Fibroblast of peridontal ligament (primary cell): ENCODE measurements around the gene RGPD3.
"Not testable (repeated sequence)": the region's sequence is repeated elsewhere in the genome, so short reads cannot be mapped to it uniquely, and the experiment has no call there.

Source experiments
- DNase-seq: peaks from one replicate; pipeline ENCODE4 v3.0.0-alpha.2; 2010; ENCODE audit errors: extremely low read depth

The RGPD3 gene

DNA sequence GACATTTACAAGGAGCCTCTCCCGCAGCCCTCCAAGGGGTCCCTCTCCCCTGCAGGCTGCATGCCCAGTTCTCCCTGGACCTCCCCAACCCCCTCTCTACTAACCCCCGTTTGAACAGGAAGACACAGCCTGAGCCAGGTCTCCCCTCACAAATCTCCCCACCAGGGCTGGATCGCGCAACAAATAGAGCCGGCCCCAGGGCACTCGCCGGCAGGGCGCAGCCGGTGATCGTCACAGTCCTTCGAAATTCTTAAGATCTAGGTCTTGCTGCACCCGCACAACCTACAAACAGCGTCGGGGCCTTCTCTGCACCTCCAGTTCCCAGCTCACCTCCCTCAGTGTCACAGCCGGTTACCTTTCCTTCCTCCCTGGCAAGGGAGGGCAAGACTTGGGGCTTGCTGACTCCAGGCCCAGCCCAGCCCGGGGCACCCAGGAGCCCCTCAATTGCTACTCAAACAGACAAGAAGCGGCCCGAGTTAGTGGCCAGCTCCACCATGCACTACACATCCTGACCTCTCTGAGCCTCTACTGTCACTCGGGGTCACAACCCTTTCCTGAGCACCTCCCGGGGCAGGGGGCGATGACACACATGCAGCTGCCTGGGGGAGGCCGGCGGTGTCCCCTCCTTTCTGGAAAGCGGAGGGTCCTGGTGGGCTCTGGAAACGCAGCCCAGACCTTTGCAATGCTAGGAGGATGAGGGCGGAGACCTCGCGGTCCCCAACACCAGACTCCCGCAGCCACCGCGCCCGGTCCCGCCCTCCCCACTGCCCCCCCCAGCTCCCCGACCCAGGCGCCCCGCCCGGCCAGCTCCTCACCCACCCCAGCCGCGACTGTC is 18.6 kb upstream of the RGPD3 start, which contains the start of gene CD8B2:
Gene CD8B2, plus strand, starts transcription at position 814 of the 835 bp plus-strand sequence. CDS start 63 bp downstream, outside the sequence.
- not testable (repeated sequence) for DNase-seq

DNA sequence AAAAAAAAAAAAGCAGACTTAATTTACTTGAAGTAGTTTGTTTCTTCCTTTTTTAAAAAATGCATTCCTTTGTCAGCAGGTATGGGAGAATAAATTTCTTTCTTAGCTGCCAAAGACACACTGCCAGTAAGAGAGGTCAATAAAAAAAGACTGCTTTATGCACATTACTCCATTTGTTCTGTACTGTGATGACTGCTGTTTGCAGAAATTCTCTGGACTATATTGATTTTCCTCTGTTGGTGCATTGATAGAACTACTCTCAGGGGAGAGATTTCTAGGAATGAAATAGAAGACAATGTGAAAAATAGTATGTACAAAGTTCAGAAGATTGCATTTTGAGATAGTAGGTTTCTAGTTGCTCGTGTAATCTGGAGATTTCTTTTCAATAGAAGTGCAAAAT is 11.3 kb upstream of the RGPD3 start:
- not testable (repeated sequence) for DNase-seq

DNA sequence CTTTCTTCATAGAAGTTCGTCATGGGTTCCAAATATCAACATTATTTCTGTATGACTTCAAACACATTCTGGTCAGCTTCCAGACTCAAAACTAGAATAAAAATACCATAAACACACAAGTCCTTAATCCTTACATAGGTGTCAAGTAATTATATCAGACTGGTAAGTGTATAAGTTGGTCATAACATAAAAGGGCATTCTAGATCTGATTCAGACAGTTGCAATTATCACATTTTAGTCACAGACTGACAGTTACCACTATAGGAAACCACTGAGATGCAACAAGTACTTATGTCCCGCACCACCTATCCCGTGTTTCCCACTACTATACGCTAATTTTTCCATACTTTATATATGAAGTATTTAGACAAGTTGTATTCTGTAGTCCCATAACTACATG is 9.4 kb upstream of the RGPD3 start:
- not testable (repeated sequence) for DNase-seq

DNA sequence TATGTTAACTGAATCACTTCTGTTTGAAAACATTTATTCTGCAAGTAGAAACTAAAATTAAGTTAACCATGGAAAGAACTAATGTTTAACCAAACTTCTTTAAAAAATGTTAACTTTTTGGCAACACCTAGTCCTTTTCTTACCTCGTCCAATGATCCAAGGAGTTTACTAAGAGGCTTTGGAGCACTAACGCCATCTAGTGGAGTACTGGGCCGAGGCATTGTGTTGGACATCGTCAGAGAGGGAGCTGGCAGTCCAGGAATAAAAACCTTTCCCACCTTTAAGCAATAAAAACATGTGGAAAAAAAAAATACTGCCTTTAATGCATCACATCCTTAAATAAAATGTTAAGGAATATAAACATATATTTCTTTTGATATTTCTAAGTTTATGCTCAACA is 2.4 kb upstream of the RGPD3 start:
- not testable (repeated sequence) for DNase-seq

DNA sequence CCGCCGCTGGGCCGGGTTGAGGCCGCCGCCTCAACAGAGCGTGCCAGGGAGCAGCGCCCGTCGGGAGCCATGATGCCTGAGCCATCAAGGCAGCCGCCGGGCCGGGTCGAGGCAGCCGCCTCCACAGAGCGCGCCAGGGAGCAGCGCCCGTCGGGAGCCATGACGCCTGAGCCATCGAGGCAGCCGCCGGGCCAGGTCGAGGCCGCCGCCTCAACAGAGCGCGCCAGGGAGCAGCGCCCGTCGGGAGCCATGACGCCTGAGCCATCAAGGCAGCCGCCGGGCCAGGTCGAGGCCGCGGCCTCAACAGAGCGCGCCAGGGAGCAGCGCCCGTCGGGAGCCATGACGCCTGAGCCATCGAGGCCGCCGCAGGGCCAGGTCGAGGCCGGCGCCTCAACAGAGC is 697 bp downstream of the RGPD3 start:
- DNase-seq: not testable (repeated sequence)

DNA sequence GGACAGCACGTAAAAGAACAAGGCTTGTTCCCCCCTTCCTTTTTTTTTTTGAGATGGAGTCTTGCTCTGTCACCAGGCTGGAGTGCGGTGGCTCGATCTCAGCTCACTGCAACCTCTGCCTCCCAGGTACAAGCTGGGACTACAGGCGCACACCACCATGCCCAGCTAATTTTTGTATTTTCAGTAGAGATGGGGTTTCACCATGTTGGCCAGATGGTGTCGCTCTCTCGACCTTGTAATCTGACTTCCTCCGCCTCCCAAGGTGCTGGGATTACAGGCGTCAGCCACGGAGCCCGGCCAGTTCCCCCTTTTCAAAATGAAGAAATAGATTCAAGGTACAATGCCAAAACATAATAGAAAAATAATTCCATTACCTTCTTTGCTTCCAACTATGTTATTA is 6.3 kb downstream of the RGPD3 start:
- DNase-seq: not testable (repeated sequence)

DNA sequence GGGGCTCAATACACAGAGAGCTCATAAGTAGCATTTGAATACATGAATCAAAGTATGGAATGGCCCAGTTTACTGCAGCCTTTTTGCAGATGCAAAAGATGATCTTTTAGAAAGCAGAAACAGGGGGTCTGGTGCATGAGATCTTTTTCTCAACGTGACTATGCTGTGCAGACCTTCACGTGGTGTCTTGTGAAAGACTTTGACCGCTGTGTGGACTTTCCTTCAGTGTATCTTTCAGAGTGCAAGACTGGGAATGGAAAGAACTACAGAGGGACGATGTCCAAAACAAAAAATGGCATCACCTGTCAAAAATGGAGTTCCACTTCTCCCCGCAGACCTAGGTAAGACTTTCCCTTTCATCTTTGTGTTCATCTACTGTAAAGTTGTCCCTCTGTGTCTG is 77.5 kb downstream of the RGPD3 start:
- DNase-seq: not testable (repeated sequence)

DNA sequence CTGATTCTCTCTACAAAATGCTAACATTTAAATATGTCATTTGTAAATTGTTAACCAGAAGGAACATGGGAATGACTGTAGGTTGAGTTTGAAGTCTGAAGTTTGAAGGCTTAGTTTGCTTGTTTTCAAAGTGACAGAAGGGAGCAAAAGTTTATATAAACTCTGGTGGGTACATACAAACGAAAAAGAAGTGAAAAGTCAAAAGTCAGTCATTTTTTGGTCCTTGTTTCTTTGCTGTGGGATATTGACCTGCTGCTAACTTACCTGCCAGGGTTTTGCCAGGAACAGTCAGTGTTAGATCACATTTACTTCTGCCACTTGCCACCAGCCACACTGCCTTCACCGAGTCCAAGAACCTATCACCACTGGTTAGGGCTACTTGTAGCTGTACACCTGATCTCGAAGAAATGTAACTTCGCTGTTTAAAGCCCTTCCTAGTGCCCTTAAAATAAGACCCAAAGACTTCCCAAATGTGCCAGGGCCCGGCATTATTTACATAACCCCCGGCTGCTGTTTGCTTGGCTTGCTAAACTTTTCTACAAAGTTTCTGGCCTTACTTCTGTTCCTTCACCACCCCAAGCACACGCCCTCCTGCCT is 79.3 kb downstream of the RGPD3 start:
- DNase-seq: not testable (repeated sequence)

DNA sequence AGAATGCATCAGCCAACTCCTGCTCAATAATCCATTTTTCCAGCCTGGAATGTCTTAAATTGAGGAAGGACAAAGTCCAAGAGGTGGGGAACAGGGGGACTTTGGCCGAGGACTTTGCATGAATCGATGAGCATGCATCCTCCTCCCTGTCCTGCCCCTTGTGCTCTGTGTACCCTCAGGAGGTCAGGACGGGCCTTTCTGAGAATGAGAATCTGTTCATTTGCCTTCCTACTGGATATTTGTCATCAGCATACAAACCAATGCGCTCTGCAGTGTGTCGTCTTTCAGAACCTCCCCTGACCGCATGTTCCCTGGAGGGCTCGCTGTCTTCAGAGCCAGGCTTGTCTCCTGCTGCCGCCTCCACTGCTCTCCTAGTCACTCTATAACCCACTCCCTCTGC is 83.7 kb downstream of the RGPD3 start:
- DNase-seq: not testable (repeated sequence)

DNA sequence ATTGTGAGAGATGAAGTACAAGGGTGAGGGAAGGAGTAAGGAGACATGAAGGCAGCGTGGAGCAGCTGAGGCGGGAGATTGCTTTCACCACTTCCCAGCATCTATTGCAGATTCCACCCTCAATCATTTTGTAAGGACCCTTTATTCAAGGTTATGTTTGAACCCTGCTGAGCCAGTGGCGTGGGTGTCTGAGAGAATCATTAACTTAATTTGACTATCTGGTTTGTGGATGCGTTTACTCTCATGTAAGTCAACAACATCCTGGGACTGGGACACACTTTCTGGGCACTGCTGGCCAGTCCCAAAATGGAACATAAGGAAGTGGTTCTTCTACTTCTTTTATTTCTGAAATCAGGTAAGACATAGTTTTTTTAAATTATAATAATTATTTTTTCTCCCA is 86.3 kb downstream of the RGPD3 start:
- not testable (repeated sequence) for DNase-seq

DNA sequence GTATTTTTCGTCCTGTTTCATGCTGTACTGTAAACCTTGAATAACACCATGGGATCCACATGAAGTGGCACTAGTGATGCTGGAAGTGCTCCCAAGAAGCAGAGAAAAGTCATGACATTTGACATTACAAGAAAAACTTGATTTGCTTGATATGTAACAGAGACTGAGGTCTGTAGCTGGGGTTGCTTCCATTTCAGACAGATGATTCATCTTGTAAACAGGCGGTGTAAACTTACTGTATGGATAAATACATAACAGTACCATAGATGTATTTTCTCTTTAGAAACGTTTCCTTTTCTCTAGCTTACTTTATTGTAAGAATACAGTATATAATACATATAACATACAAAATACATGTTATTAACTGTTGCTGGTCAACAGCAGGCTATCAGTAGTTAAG is 88.6 kb downstream of the RGPD3 start:
- DNase-seq: not testable (repeated sequence)

DNA sequence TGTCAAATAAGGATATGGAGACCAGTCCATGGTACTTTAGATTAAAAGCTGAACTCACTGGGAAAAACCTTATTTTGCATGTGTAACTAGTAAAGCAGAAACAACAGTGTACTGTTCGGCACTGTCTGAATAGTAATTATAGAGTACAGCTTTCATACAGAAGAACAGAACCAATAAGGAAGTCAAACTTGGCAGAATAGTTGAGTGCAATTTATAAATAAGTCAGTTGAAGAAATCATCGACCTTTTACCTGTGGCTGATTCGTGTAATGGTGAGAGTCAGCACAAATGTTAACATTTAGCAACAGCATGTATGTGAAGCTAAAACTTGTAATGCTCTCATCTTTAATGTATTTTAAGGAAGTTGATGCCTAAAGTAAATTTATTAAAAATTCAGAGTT is 99.0 kb downstream of the RGPD3 start:
- not testable (repeated sequence) for DNase-seq

DNA sequence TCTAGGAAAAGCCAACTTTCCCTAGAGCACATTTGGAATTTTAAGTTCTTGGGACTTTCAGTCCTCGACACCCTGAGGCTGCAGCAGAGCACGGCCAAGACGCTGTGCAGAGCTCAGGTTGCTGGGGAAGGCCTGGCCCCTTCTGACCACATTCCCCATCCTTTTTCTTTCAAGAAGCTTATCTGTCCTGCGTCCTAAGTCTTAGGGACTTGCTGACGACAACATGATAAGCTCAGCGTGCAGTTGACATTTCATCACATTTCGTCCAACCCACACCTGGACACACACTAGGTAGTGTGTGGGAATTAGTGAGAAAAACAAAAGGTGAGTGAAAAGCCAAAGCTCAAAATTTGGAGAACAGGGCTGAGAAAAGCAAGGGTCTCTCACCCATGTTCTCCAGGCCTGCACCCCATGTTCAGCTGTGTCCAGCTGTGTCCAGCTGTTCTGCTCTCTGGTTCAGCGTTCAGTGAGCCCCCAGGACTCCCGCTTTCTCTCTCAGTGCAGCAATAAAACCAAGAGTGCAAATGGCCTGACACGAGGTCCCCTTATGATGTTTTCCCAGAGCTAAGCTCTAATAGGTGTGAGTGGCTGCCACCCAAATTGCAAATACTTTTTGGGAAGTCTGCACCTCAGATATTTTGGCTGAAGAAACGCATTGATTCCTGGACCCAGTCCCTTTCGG is 101.9 kb downstream of the RGPD3 start:
- DNase-seq: no peak

DNA sequence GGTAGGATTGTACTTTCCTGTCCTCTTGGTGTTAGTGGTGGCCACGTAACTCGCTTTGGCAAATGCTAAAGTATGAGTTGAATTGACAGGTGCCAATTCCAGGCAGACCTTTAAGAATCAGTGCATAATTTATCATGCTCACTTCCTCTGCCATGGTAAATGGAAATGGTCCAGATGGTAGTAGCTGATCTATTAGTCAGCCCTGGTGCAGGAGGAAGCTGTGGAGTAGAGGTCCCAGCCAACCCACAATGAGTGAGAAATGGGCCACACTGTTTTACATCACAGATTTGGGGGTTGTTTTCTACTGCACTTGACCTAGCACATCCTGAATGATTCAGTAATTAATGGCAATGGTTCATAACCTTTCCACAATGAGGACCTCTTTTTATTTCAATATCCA is 104.4 kb downstream of the RGPD3 start:
- DNase-seq: no peak

DNA sequence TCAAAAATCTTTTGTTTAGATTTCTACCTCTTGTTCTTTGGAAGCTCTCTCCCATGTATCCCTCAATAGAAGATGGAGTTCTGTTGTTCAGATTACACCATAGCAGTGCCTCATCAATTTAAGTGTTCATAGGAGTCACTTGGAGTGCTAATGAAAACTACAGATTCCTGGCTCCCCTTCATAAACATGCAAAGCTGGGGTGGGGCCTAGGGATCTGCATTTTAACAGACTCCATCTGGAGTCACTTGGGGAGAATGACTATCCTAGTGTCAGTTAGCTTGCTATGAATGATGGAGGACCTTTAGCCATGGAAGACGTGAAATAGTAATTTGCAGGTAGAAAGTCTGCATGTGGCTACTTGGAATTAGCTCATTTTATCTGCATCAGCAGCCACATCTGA is 105.4 kb downstream of the RGPD3 start:
- no peak for DNase-seq

DNA sequence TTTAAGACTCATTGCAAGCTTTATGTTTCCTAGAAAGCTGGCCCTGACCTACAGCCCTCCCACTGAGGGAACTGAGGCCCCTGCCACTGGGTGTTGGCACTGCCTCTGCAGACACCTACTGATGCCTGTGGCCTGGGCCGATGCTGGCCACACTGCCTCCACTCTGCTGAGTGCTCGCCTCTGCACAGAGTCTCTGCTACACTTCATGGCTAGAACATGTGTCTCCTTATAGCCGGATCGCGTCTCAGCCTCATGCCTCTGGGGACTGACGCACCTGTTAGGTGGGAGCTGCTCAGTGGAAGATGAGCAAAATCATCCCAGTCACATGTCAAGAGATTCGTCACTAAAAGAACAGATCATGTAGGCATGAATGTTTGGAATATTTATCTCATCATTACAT is 108.7 kb downstream of the RGPD3 start:
- no peak for DNase-seq

DNA sequence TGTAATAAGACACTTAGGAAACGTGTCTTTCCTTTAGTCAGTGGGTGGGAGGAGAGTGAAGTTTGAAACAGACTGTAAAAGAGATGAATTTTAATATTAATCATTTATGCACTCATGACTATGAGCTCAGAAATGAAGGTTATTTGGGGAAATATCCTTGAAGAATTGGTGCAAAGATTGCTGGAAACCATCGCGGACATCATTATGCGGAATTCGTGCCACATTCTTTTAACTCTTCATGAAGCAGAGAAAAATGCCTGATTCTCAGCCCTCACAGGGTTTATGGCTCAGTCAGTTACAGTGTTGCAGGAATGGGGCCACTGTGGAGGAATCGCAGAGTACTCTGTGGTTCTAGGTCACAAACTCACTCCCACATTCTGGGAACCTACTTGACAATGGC is 109.7 kb downstream of the RGPD3 start:
- DNase-seq: no peak

DNA sequence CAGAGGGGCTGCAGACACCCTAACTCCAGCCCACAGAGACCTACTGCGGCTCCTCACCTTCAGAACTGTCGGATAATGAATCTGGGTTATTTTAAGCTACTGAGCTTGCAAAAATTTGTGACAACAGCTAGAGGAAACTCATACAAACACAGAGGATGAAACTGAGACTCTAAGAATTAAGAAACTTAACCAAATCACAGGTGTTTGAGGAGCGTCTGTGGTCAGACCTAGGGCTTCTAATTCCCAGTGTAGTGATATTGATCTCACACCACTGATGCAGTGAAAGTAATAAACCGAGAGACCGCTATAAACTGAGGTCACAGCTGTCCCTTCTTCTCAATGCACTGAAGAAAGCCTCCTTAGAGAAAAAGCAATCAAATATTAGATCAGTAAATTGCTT is 110.1 kb downstream of the RGPD3 start:
- DNase-seq: no peak

DNA sequence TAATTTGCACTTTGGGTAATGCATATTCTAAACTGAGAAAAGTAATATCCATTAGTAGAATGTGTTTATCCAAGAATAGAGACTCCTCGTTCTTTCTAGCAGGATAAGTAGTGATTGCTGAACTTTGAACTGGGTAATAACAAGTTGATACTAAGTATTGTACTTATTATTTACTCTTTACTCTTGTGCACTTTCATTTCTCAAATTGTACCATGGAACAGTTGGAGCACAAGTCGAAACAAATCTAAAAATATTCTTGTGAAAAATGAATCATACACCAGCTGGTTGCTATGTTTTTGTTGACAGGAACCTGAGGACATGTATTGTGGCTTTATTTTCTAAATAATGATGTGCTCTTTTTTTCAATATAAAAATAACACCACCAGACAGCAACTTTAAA is 111.9 kb downstream of the RGPD3 start:
- no peak for DNase-seq

DNA sequence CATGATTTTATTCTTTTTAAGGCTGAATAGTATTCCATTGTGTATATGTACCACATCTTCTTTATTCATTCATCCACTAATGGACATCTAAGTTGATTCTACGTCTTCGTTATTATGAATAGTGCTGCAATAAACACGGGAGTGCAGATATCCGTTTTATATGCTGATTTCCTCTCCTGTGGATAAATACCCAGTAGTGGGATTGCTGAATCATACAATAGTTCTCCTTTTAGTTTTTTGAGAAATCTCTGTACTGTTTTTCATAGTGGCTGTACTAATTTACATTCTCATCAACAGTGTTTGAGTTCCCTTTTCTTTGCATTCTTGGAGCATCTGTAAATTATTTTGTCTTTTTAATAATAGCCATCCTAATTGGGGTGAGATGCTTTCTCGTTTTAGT is 114.5 kb downstream of the RGPD3 start:
- DNase-seq: no peak

DNA sequence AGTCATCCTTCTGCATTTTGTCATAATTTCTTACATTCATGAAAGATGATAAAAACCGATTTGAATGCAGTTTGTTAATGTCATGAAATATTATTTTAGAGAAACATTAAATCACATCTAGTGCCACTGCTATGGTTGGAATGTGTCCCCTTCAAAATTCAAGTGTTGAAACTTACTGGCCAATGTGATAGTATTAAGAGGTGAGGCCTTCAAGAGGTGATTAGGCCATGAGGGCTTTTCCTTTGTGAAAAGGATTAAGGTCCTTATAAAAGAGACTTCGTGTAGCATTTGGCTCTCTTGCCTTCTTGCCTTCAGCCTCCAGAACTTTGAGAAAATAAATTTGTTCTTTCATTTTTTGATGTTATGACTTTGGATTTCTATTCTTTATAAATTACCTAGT is 117.2 kb downstream of the RGPD3 start:
- DNase-seq: no peak

DNA sequence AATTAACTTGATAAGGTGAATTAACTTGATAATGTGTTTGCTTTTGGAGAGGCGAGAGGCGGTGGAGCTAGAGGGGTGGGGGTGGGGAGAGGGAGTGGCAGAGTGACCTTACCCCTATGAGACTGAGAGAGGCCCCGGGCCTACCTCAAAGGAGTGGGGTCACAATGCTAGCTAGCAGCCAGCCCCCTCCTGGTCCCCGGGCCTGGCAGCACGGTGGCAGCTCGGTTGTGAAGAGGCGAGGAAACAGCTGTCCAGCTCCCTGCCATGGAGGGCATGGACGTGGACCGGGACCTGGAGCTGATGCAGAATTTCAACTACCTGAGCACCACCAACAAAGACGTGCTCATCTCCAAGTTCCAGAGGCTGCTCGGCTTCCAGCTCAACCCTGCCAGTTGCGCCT is 123.9 kb downstream of the RGPD3 start:
- no peak for DNase-seq

DNA sequence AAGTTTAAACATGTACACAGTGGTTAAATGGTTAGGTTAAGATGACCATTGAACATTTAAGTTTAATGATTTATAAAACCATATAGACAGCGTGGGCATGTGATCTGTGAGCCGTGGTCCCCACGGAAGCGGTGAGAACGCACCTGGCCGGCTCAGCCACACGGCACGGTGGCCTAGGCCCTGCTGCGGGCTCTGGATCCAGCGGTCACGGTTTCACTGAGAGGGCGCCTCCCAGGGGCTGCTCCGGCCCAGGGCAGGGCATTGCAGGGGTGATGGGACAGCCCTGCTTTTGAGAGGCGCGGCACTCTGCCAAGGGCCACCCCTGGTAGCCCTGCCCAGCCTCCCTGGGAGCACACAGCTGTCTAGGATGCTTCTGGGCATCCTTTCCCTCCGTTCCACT is 124.9 kb downstream of the RGPD3 start:
- no peak for DNase-seq
